H1 (cell line): ENCODE results near the gene PPP3CB. TPM values are rescaled to one million over a fixed set of nuclear protein-coding genes. Genes with fewer than 3 reads are reported as not detected.

Experiments
- CTCF ChIA-PET: fragments of 300-600 bp; sonication (Branson Sonifier 250); formaldehyde crosslinking; loops from one replicate; lab custom pipeline; 2021; ENCODE audit not compliant: partially characterized antibody; lab: Charles Lee
- POLR2A ChIA-PET: fragments of 300-600 bp; sonication (Branson Sonifier 250); formaldehyde crosslinking; loops from one replicate; lab custom pipeline; 2021; ENCODE audit warnings: inconsistent platforms; ENCODE audit not compliant: partially characterized antibody; lab: Charles Lee
- DNase-seq, 2 experiments: peaks; one replicate each; pipeline versions ENCODE4 v3.0.0 to v3.0.0-alpha.2; 2010 to 2022; ENCODE audit warnings: low spot score in 2 of 2, low read depth in 1 of 2, mixed read lengths in 1 of 2
- FAIRE-seq: peaks from 2 replicates; lab custom pipeline; 2011; peaks lifted over from hg19 to GRCh38; lab: Jason Lieb, UNC
- H2AFZ ChIP-seq: 2 replicates; pipeline ENCODE4 v1.8.1; 2012; ENCODE audit warnings: low read length, inconsistent platforms
- H2AK5ac ChIP-seq: 2 replicates; pipeline ENCODE4 v1.6.1; 2013; ENCODE audit warnings: low read depth, low read length
- H2BK120ac ChIP-seq: replicated peaks from 2 replicates; pipeline ENCODE3; 2013; ENCODE audit warnings: low read depth, low read length, inconsistent platforms
- H2BK12ac ChIP-seq: 2 replicates; pipeline ENCODE4 v1.6.1; 2013; ENCODE audit warnings: low read depth, low read length
- H2BK15ac ChIP-seq: 2 replicates; pipeline ENCODE4 v1.6.1; 2013; ENCODE audit warnings: low read length
- H2BK20ac ChIP-seq: 2 replicates; pipeline ENCODE4 v1.6.1; 2013; ENCODE audit warnings: low read length
- H2BK5ac ChIP-seq: 2 replicates; pipeline ENCODE4 v1.6.1; 2013; ENCODE audit warnings: low read depth, low read length
- H3K14ac ChIP-seq: 2 replicates; pipeline ENCODE4 v1.6.1; 2013; ENCODE audit warnings: inconsistent platforms; ENCODE audit not compliant: insufficient read length
- H3K18ac ChIP-seq: 2 replicates; pipeline ENCODE4 v1.6.1; 2013; ENCODE audit warnings: low read length; ENCODE audit errors: extremely low read depth
- H3K23ac ChIP-seq: 2 replicates; pipeline ENCODE4 v1.6.1; 2013; ENCODE audit warnings: inconsistent platforms; ENCODE audit not compliant: insufficient read length
- H3K23me2 ChIP-seq: 2 replicates; pipeline ENCODE4 v1.6.1; 2013; ENCODE audit warnings: low read depth, low read length
- H3K27ac ChIP-seq: 2 replicates; pipeline ENCODE4 v1.6.1; 2011; ENCODE audit warnings: low read depth, low read length, inconsistent platforms
- H3K27me3 ChIP-seq, 4 experiments: replicated peaks in 1 of 4; 1 replicate in 1 of 4; 2 replicates in 3 of 4; pipeline versions ENCODE4 v1.6.1 to v1.8.1; 2011 to 2013; ENCODE audit warnings: low read length in 3 of 4, mild to moderate bottlenecking in 3 of 4, inconsistent platforms in 2 of 4, mixed read lengths in 2 of 4, moderate library complexity in 1 of 4; ENCODE audit not compliant: control insufficient read depth in 3 of 4, insufficient read depth in 3 of 4; ENCODE audit errors: extremely low read depth in 1 of 4
- H3K36me3 ChIP-seq, 4 experiments: 2 replicates each; pipeline versions ENCODE4 v1.6.1 to v1.8.1; 2011 to 2013; ENCODE audit warnings: mild to moderate bottlenecking in 4 of 4, low read length in 3 of 4, moderate library complexity in 2 of 4, control low read depth in 1 of 4, inconsistent platforms in 1 of 4; ENCODE audit not compliant: insufficient read depth in 4 of 4, control insufficient read depth in 2 of 4
- H3K4ac ChIP-seq: replicated peaks from 2 replicates; pipeline ENCODE3; 2013; ENCODE audit warnings: low read length, low read depth, mixed read lengths, inconsistent platforms; ENCODE audit not compliant: insufficient read length
- H3K4me1 ChIP-seq, 4 experiments: replicated peaks in 1 of 4; 1 replicate in 1 of 4; 2 replicates in 3 of 4; pipeline versions ENCODE4 v1.6.1 to v1.8.1; 2011 to 2013; ENCODE audit warnings: low read length in 3 of 4, inconsistent platforms in 2 of 4, mixed read lengths in 1 of 4; ENCODE audit not compliant: insufficient read depth in 4 of 4, control insufficient read depth in 3 of 4
- H3K4me2 ChIP-seq, 2 experiments: 2 replicates each; pipeline versions ENCODE4 v1.6.1 to v1.8.1; 2011 to 2013; ENCODE audit warnings: low read depth in 2 of 2, low read length in 2 of 2, control low read depth in 1 of 2, inconsistent platforms in 1 of 2, mild to moderate bottlenecking in 1 of 2; ENCODE audit not compliant: insufficient read depth in 1 of 2
- H3K4me3 ChIP-seq, 4 experiments: fragments of 200-600, 300-600 bp in 1 of 4; sonication (generic), shearing (Covaris generic), sonication (Bioruptor Twin) in 1 of 4; 2 replicates each; pipeline versions ENCODE4 v1.5.1 to v1.8.1; 2011 to 2016; ENCODE audit warnings: low read length in 4 of 4, low read depth in 3 of 4, control low read depth in 2 of 4, inconsistent platforms in 2 of 4, mild to moderate bottlenecking in 2 of 4, mixed read lengths in 1 of 4, moderate library complexity in 1 of 4; ENCODE audit not compliant: insufficient read depth in 2 of 4; ENCODE audit errors: extremely low read depth in 1 of 4
- H3K56ac ChIP-seq: replicated peaks from 2 replicates; pipeline ENCODE3; 2013; ENCODE audit warnings: low read depth, mild to moderate bottlenecking, mixed read lengths, low read length, inconsistent platforms; ENCODE audit not compliant: insufficient read length
- H3K79me1 ChIP-seq: 2 replicates; pipeline ENCODE4 v1.6.1; 2013; ENCODE audit warnings: low read depth, low read length, control low read depth
- H3K79me2 ChIP-seq, 2 experiments: 2 replicates each; pipeline versions ENCODE4 v1.6.1 to v1.8.1; 2012 to 2013; ENCODE audit warnings: low read length in 2 of 2, mild to moderate bottlenecking in 2 of 2, inconsistent platforms in 1 of 2; ENCODE audit not compliant: insufficient read depth in 2 of 2, control insufficient read depth in 1 of 2
- H3K9ac ChIP-seq, 4 experiments: replicated peaks in 1 of 4; 1 replicate in 1 of 4; 2 replicates in 3 of 4; pipeline versions ENCODE4 v1.6.1 to v1.8.1; 2011 to 2013; ENCODE audit warnings: low read depth in 3 of 4, low read length in 3 of 4, control low read depth in 2 of 4, mild to moderate bottlenecking in 2 of 4, moderate library complexity in 2 of 4, inconsistent platforms in 1 of 4; ENCODE audit errors: extremely low read depth in 1 of 4
- H3K9me3 ChIP-seq, 2 experiments: 2 replicates each; pipeline versions ENCODE4 v1.6.1 to v1.8.1; 2012 to 2013; ENCODE audit warnings: mild to moderate bottlenecking in 2 of 2, moderate library complexity in 2 of 2, control low read depth in 1 of 2, inconsistent platforms in 1 of 2, low read depth in 1 of 2, low read length in 1 of 2, mixed read lengths in 1 of 2; ENCODE audit not compliant: insufficient read depth in 2 of 2
- H4K20me1 ChIP-seq, 2 experiments: replicated peaks in 1 of 2; 2 replicates each; pipeline versions ENCODE3 to v1.8.1; 2011 to 2013; ENCODE audit warnings: inconsistent platforms in 2 of 2, low read length in 2 of 2, mild to moderate bottlenecking in 1 of 2; ENCODE audit not compliant: insufficient read depth in 2 of 2, control insufficient read depth in 1 of 2
- H4K5ac ChIP-seq: 2 replicates; pipeline ENCODE4 v1.6.1; 2013; ENCODE audit warnings: low read length, low read depth, mixed read lengths, inconsistent platforms; ENCODE audit not compliant: insufficient read length
- H4K8ac ChIP-seq: 2 replicates; pipeline ENCODE4 v1.8.0; 2013; ENCODE audit warnings: mild to moderate bottlenecking, moderate library complexity, low read length, inconsistent platforms; ENCODE audit not compliant: insufficient read depth; ENCODE audit errors: extremely low read depth
- H4K91ac ChIP-seq: replicated peaks from 2 replicates; pipeline ENCODE3; 2013; ENCODE audit warnings: low read length, mixed read lengths, inconsistent platforms; ENCODE audit not compliant: insufficient read length
- CREB1 ChIP-seq: IDR thresholded peaks from 2 replicates; pipeline ENCODE4 v1.6.1; 2012; ENCODE audit warnings: inconsistent platforms
- EGR1 ChIP-seq: IDR thresholded peaks from 2 replicates; pipeline ENCODE4 v1.6.1; 2011; ENCODE audit warnings: low read depth, low read length, borderline replicate concordance
- GABPA ChIP-seq: IDR thresholded peaks from 2 replicates; pipeline ENCODE4 v1.6.1; 2011; ENCODE audit warnings: mild to moderate bottlenecking, low read length, moderate library complexity, borderline replicate concordance; ENCODE audit not compliant: insufficient read depth
- KDM1A ChIP-seq: fragments of 200-600, 300-600 bp; sonication (generic); IDR thresholded peaks from 2 replicates; pipeline ENCODE4 v1.7.1; 2016; ENCODE audit warnings: mild to moderate bottlenecking, low read length, borderline replicate concordance
- KDM5A ChIP-seq: fragments of 200-600 bp; IDR thresholded peaks from 2 replicates; pipeline ENCODE4 v1.7.1; 2012; ENCODE audit warnings: mild to moderate bottlenecking, low read length, inconsistent platforms, mixed read lengths
- RAD21 ChIP-seq, 2 experiments: IDR thresholded peaks in 1 of 2; conservative IDR thresholded peaks in 1 of 2; 2 replicates each; pipeline ENCODE4 v1.6.1; 2011; ENCODE audit warnings: low read depth in 2 of 2, low read length in 2 of 2, improper control_type of control experiment in 1 of 2, inconsistent platforms in 1 of 2, mild to moderate bottlenecking in 1 of 2, moderate library complexity in 1 of 2
- SAP30 ChIP-seq: fragments of 300-600 bp; sonication (generic); IDR thresholded peaks from 2 replicates; pipeline ENCODE4 v1.7.1; 2012; ENCODE audit warnings: low read length, moderate library complexity, mild to moderate bottlenecking, inconsistent platforms; ENCODE audit not compliant: insufficient read depth, insufficient replicate concordance
- SIN3A ChIP-seq, 2 experiments: IDR thresholded peaks in 1 of 2; conservative IDR thresholded peaks in 1 of 2; 2 replicates each; pipeline ENCODE4 v1.6.1; 2011 to 2012; ENCODE audit warnings: low read length in 2 of 2, improper control_type of control experiment in 1 of 2, low read depth in 1 of 2, mild to moderate bottlenecking in 1 of 2
- SP1 ChIP-seq: IDR thresholded peaks from 2 replicates; pipeline ENCODE4 v1.6.1; 2011; ENCODE audit warnings: low read depth, low read length
- TAF1 ChIP-seq: IDR thresholded peaks from 2 replicates; pipeline ENCODE4 v1.6.1; 2011; ENCODE audit warnings: mild to moderate bottlenecking, low read depth, low read length
- ZNF274 ChIP-seq: IDR thresholded peaks from 2 replicates; pipeline ENCODE4 v1.7.0; 2012; ENCODE audit warnings: low read length, borderline replicate concordance; ENCODE audit errors: extremely low read depth
- WGBS, 2 experiments: shearing (Covaris generic) in 1 of 2; methylation state at CpG; one replicate each; pipeline versions ENCODE4 v1.1.6 to v1.1.7; 2013 to 2015; ENCODE audit warnings: low lambda C conversion rate in 2 of 2, mixed read lengths in 2 of 2, inconsistent platforms in 1 of 2, low coverage in 1 of 2, missing lambda C conversion rate in 1 of 2; ENCODE audit not compliant: insufficient replicate concordance in 2 of 2, insufficient coverage in 1 of 2, insufficient read length in 1 of 2; ENCODE audit errors: extremely low coverage in 1 of 2, missing lambda C conversion rate in 1 of 2; 5-methylcytosine and 5-hydroxymethylcytosine counted together
- polyA plus RNA-seq, 7 experiments: library from polyadenylated mRNA; depleted of rRNA in 3 of 7; stranded (reverse) in 5 of 7; unstranded in 2 of 7; fragments of >200 nt in 5 of 7; fragments of 200-250 nt in 2 of 7; gene quantifications; 1 replicate in 5 of 7; 2 replicates in 1 of 7; 4 replicates in 1 of 7; pipeline versions ENCODE4 v1.2.1 to v1.2.3, GENCODE V29; 2011 to 2013; ENCODE audit warnings: missing spikeins in 2 of 7, mixed read lengths in 2 of 7
- total RNA-seq: library from RNA; stranded (reverse); fragmentation: NEBNext Ultra II Directional; extraction: Animal tissue kit (Norgen Biotek cat#: 25700); gene quantifications from 2 replicates; pipeline ENCODE4 v1.2.1, GENCODE V29; 2021

Gene PPP3CB
- total and polyA plus RNA-seq, 2 of the 8 experiments (the other 6 are each of a cell fraction or from before 2014, with no cell fraction given), result 10.5 to 36.3 TPM

- no peak overlapping the region for H3K56ac ChIP-seq
- H2BK15ac ChIP-seq, result no peak overlapping the region
- no peak overlapping the region for H2BK20ac ChIP-seq
- no peak overlapping the region for H3K9ac ChIP-seq
- no peaks in the 10 kb centered on the region for H3K79me2 ChIP-seq
- H3K9me3 ChIP-seq, result no peaks in the 10 kb centered on the region
- WGBS, 2 experiments, result 94% methylated on average over 5 of the region's 5 CpGs; no CpG with 5 or more reads in 1 of the 2 experiments
- no peak overlapping the region for H4K8ac ChIP-seq
- no peak overlapping the region for H3K4ac ChIP-seq
- H4K5ac ChIP-seq, result no peak overlapping the region
- H3K14ac ChIP-seq, result no peak overlapping the region
- DNase-seq (peak; percentile 19 to 53), FAIRE-seq (peak; percentile 73)
- peaks cover 2 to 17% (median 10%) of the 10 kb centered on the region in 4 experiments; a peak in 4 of 8 replicates for H3K36me3 ChIP-seq
- H2BK12ac ChIP-seq, result no peak overlapping the region
- no peak overlapping the region for H3K27ac ChIP-seq
- no peaks in the 10 kb centered on the region for H4K20me1 ChIP-seq
- H2AK5ac ChIP-seq, result no peak overlapping the region
- no peak overlapping the region for H3K18ac ChIP-seq
- no peak overlapping the region for H3K4me3 ChIP-seq
- no peaks in the 10 kb centered on the region for H3K23me2 ChIP-seq
- H2BK5ac ChIP-seq, result no peak overlapping the region
- no peak overlapping the region for H2BK120ac ChIP-seq
- no peak overlapping the region for H3K4me2 ChIP-seq
- H3K4me1 ChIP-seq, result no peaks in the 10 kb centered on the region
- H3K27me3 ChIP-seq, result no peaks in the 10 kb centered on the region
- POLR2A ChIA-PET, result interaction anchor here (0.6 to 1.6 kb wide), 6 partner anchors 9 to 118 kb away, joined by 3 to 8 read pairs (median 4); no protein-coding TSS in a partner anchor
- no peaks in the 10 kb centered on the region for H3K79me1 ChIP-seq
- H3K23ac ChIP-seq, result no peak overlapping the region
- CTCF ChIA-PET, result interaction anchor here (0.6 to 13.1 kb wide), 37 partner anchors 9 to 246 kb away, joined by 3 to 271 read pairs (median 4); partner anchors contain the start of genes MYOZ1 and SEC24C
- H2AFZ ChIP-seq, result no peak overlapping the region
- H4K91ac ChIP-seq, result no peak overlapping the region
- TF ChIP-seq RAD21 (IDR thresholded peaks at IDR 0.05 in 1 of 2, conservative IDR thresholded peaks at IDR 0.05 in 1 of 2; ENCODE audit: low read depth in 2 of 2, low read length in 2 of 2) (peak; percentile 92 to 94), ZNF274 (no peak), CREB1 (no peak), TAF1 (0 out of 2 replicates have a peak, but pooled peaks have one; percentile 18), EGR1 (0 out of 2 replicates have a peak, but pooled peaks have one; percentile 17), GABPA (no peak), KDM1A (no peak), SIN3A (conservative IDR thresholded peaks at IDR 0.05 in 1 of 2, IDR thresholded peaks at IDR 0.05 in 1 of 2; ENCODE audit: low read depth in 1 of 2, low read length in 2 of 2) (0 out of 4 replicates have a peak, but pooled peaks of 1 of the 2 experiments have one; percentile 60), KDM5A (no peak), SAP30 (no peak), SP1 (no peak)
Measured at GRCh38 chr10:73529089-73529832, 33.4 kb upstream of the PPP3CB start.
